Smooth muscle cell (in vitro differentiated cells): ENCODE data around the gene KCNJ15. TPM values are rescaled to one million over a fixed set of nuclear protein-coding genes. Genes with fewer than 3 reads are reported as not detected.
A peak's percentile ranks its signal among the peaks of the same experiment; 100 is the strongest.

ENCODE experiments used
- DNase-seq: peaks from one replicate; lab custom pipeline; 2025; ENCODE audit not compliant: unreplicated experiment; lab: John Stamatoyannopoulos, UW
- H2AFZ ChIP-seq: fragments of 200-600 bp; sonication (generic); 2 replicates; pipeline ENCODE4 v1.6.0; 2016; ENCODE audit warnings: antibody characterized with exemption, low read depth, mild to moderate bottlenecking
- H3F3A ChIP-seq: fragments of 200-600 bp; sonication (generic); 2 replicates; pipeline ENCODE4 v1.6.0; 2017; ENCODE audit warnings: antibody characterized with exemption, low read depth
- H3K27ac ChIP-seq: fragments of 200-600 bp; sonication (generic); 2 replicates; pipeline ENCODE4 v1.5.1; 2016; ENCODE audit warnings: low read depth, mild to moderate bottlenecking
- H3K27me3 ChIP-seq: fragments of 200-600 bp; sonication (generic); 2 replicates; pipeline ENCODE4 v1.6.1; 2016; ENCODE audit warnings: low read depth, mild to moderate bottlenecking
- H3K36me3 ChIP-seq: fragments of 200-600 bp; sonication (generic); 2 replicates; pipeline ENCODE4 v1.5.1; 2016; ENCODE audit warnings: low read depth
- H3K4me1 ChIP-seq: fragments of 200-600 bp; sonication (generic); 2 replicates; pipeline ENCODE4 v1.5.1; 2016; ENCODE audit warnings: low read depth
- H3K4me2 ChIP-seq: fragments of 200-600 bp; sonication (generic); 2 replicates; pipeline ENCODE4 v1.6.0; 2016; ENCODE audit warnings: mild to moderate bottlenecking
- H3K4me3 ChIP-seq: fragments of 200-600 bp; sonication (generic); 2 replicates; pipeline ENCODE4 v1.5.1; 2016; ENCODE audit warnings: mild to moderate bottlenecking
- H3K79me2 ChIP-seq: fragments of 200-600 bp; sonication (generic); 2 replicates; pipeline ENCODE4 v1.6.0; 2016; ENCODE audit warnings: low read depth, mild to moderate bottlenecking
- H3K9ac ChIP-seq: fragments of 200-600 bp; sonication (generic); 2 replicates; pipeline ENCODE4 v1.6.0; 2016; ENCODE audit warnings: low read depth
- H3K9me3 ChIP-seq: fragments of 200-600 bp; sonication (generic); replicated peaks from 2 replicates; pipeline ENCODE4 v1.5.1; 2016; ENCODE audit warnings: low read depth
- H4K20me1 ChIP-seq: fragments of 200-600 bp; sonication (generic); 2 replicates; pipeline ENCODE4 v1.6.0; 2016; ENCODE audit warnings: low read depth
- CTCF ChIP-seq: fragments of 200-600 bp; sonication (generic); IDR thresholded peaks from 2 replicates; pipeline ENCODE4 v1.5.1; 2017; ENCODE audit warnings: borderline replicate concordance, mild to moderate bottlenecking, antibody characterized with exemption; ENCODE audit not compliant: insufficient read depth, poor library complexity, severe bottlenecking
- WGBS: methylation state at CpG from one replicate; pipeline ENCODE4 v1.1.7; 2016; ENCODE audit warnings: low lambda C conversion rate; 5-methylcytosine and 5-hydroxymethylcytosine counted together
- polyA plus RNA-seq: library from polyadenylated mRNA; unstranded; fragments of >200 nt; fragmentation: Nextera tagmentation; extraction: Ambion mirVana; gene quantifications from 2 replicates; pipeline ENCODE4 v1.2.1, GENCODE V29; 2016
- total RNA-seq: library from RNA; depleted of rRNA; stranded (reverse); fragments of >200 nt; gene quantifications from 2 replicates; pipeline ENCODE4 v1.2.3, GENCODE V29; 2014

Gene KCNJ15
- total and polyA plus RNA-seq, 2 experiments from 2014 or later = 4.2 to 21.9 TPM

- Histone ChIP-seq H3K4me1 (peaks cover 7% of the 10 kb centered on the region), H2AFZ (no peak overlapping the region), H3K79me2 (no peaks in the 10 kb centered on the region), H3K9ac (peak overlapping the region; percentile 42), H4K20me1 (no peaks in the 10 kb centered on the region), H3K27ac (peak overlapping the region; percentile 98), H3K9me3 (no peaks in the 10 kb centered on the region), H3K4me2 (peak overlapping the region; percentile 4), H3K36me3 (no peaks in the 10 kb centered on the region), H3K27me3 (no peaks in the 10 kb centered on the region), H3K4me3 (no peak overlapping the region), H3F3A (no peaks in the 10 kb centered on the region)
- 96% methylated on average over 7 of the region's 7 CpGs for WGBS
- no peak for TF ChIP-seq CTCF
- DNase-seq = no peak
Observed at GRCh38 chr21:38243732-38244406, 12.9 kb upstream of the KCNJ15 start.

- H2AFZ ChIP-seq = no peak overlapping the region
- no peak for DNase-seq
Observed at GRCh38 chr21:38244407-38244787, 12.4 kb upstream of the KCNJ15 start.

DNA sequence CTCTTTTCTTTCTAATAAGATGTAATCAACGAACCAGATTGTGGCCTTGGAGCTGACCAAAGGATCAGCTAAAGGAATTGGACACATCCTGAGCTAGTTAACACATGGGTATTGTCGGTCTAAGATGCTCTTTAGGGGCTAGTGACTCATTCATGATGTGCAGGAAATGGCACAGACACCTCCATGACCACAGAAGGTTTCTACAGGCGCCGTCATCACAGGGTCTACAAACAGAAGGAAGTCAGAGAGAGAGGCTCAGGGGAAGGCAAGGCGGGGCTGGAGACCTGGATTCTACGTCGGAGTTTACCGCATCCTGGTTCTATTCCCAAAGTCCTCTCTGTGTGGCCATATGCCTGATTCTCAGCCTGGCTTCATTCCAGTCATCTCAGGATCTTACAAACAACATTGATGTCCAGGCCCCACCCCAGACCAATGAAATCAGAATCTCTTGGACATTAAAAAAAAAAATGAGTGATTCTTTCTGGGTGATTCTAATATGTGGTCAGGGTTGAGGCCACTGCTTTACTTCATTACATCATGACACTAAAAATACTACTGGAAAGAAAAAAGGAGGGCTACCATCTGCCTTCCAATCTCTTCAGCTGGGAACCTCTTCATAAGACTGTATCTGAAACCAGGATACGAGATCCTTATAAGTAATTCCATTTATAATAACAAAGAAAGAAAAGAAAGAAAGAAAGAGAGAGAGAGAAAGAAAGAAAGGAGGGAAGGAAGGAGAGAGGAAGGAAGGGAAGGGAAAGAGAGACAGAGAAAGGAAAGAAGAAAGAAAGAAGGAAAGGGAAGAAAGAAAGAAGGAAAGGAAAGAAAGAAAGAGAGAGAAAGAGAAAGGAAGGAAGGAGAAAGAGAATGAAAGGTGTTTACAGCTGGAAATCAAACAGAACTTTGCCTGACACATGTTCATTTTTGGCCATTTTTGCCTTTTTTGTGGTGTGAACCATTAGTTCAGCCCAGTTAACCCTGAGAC is 11.6 kb upstream of the KCNJ15 start:
- Histone ChIP-seq H3K27me3 (no peaks in the 10 kb centered on the region), H3K79me2 (no peaks in the 10 kb centered on the region), H3K4me1 (peaks cover 7% of the 10 kb centered on the region), H3K9ac (peak overlapping the region; percentile 80), H3K4me3 (no peak overlapping the region), H2AFZ (no peak overlapping the region), H4K20me1 (no peaks in the 10 kb centered on the region), H3K4me2 (peak overlapping the region; percentile 56), H3F3A (no peaks in the 10 kb centered on the region), H3K36me3 (no peaks in the 10 kb centered on the region), H3K9me3 (no peaks in the 10 kb centered on the region), H3K27ac (peak overlapping the region; percentile 98)
- no peak for TF ChIP-seq CTCF
- 46% methylated on average over 9 of the region's 9 CpGs for WGBS
- DNase-seq = no peak

More at GRCh38 chr21:38244407-38244787, 12.4 kb upstream of the KCNJ15 start:
- no peaks in the 10 kb centered on the region for H3K9me3 ChIP-seq
- no peaks in the 10 kb centered on the region for H3K36me3 ChIP-seq
- H4K20me1 ChIP-seq = no peaks in the 10 kb centered on the region
- H3F3A ChIP-seq = no peaks in the 10 kb centered on the region
- no peak overlapping the region for H3K4me3 ChIP-seq
- H3K27ac ChIP-seq = peak overlapping the region; percentile 98
- no peaks in the 10 kb centered on the region for H3K79me2 ChIP-seq
- no peaks in the 10 kb centered on the region for H3K27me3 ChIP-seq
- no peak for TF ChIP-seq CTCF
- peak overlapping the region; percentile 42 for H3K9ac ChIP-seq
- peak overlapping the region; percentile 4 for H3K4me2 ChIP-seq
- WGBS = 88% methylated on average over 2 of the region's 2 CpGs
- H3K4me1 ChIP-seq = peaks cover 7% of the 10 kb centered on the region
